GM12873 (cell line): ENCODE measurements around the gene B4GALT5.

Source experiments
- TF ChIP-seq, protein P1 (sequence below): IDR thresholded peaks from 2 replicates; pipeline ENCODE4 v1.5.1; 2012; ENCODE audit warnings: low read depth, mild to moderate bottlenecking, moderate library complexity, low read length, control low read depth; ENCODE audit not compliant: insufficient read depth; ENCODE audit errors: missing control alignments

The B4GALT5 gene

DNA sequence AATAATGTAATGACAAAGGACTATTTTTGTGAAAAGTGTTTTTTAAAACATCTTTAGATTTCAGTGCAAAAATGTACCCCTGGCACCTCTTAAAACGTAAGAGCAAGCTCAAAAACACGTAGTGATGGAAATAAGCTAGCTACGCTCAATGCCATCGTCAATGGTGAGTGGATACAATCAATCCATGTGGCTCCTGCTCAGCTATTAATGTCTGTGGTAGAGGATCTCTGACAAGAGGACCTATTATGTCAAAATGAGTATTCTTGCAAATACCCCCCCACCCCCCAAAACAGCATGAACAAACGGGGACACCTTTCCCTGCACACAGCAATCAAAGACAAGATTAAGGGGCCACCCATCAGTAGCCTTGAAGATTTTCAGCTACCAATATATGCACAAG is 80.7 kb downstream of the B4GALT5 start:
- TF ChIP-seq, protein P1, sequence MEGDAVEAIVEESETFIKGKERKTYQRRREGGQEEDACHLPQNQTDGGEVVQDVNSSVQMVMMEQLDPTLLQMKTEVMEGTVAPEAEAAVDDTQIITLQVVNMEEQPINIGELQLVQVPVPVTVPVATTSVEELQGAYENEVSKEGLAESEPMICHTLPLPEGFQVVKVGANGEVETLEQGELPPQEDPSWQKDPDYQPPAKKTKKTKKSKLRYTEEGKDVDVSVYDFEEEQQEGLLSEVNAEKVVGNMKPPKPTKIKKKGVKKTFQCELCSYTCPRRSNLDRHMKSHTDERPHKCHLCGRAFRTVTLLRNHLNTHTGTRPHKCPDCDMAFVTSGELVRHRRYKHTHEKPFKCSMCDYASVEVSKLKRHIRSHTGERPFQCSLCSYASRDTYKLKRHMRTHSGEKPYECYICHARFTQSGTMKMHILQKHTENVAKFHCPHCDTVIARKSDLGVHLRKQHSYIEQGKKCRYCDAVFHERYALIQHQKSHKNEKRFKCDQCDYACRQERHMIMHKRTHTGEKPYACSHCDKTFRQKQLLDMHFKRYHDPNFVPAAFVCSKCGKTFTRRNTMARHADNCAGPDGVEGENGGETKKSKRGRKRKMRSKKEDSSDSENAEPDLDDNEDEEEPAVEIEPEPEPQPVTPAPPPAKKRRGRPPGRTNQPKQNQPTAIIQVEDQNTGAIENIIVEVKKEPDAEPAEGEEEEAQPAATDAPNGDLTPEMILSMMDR: no peak

DNA sequence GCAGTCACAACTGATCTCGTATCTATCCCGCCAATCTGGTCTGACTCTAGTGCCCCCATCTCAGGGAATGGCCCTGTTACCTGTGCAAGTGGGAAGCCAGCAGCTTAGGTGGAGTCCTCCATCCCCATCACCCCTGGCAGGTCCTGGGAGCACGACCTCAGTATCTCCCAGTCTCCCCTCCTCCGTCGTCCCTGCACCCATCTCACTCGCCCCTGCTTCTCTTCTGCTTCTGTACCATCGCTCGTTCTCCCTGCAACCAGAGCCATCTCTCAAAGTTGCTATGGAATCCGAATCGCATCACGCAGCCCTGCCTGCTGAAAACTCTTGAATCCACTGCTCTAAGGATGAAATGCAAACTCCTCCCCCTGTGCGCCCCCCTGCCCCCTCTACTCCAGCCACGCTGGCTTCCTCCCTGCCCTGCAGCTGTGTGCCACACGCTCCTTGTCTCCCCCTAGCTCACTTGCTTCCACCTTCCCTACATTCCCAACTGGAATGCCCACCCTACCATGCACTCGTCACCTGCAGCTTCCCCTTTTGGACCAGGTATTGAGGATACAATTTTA is 81.7 kb downstream of the B4GALT5 start:
- TF ChIP-seq, protein P1: no peak

GRCh38 chr20:49631061-49631716 is 82.5 kb downstream of the B4GALT5 start:
- TF ChIP-seq, protein P1: no peak

DNA sequence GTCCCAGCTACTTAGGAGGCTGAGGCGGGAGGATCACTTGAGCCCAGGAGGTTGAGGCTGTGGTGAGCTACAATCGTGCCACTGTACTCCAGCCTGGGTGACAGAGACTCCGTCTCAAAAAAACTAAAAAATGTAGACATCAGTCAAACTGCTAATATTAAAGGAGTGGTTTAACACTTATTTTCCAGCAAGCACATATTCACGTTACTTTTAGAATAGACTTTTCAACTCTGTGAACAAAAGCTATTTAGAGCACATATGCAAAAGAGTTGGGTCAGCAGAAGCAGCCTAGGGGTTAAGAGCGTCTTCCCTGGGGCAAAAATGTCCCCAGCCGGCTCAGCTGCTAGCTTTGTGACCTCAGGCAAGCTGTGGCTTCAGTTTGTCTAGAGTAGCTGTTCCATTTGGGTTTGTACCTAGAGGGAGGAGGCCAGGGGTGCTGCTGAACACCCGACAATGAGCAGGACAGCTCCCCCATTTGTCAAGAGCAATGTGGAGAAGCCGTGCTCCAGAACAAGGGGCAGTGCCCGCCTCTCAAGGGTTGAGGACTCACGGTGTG is 83.2 kb downstream of the B4GALT5 start:
- TF ChIP-seq, protein P1: no peak

- TF ChIP-seq, protein P1: no peak
Measured at GRCh38 chr20:49629606-49630005, 84.1 kb downstream of the B4GALT5 start.

- TF ChIP-seq, protein P1: no peak
Measured at GRCh38 chr20:49627329-49627761, 86.3 kb downstream of the B4GALT5 start.

- TF ChIP-seq, protein P1: no peak
Measured at GRCh38 chr20:49624317-49624716, 89.4 kb downstream of the B4GALT5 start.
